ENCODE data around the gene EPHA5. TPM values are rescaled to one million over a fixed set of nuclear protein-coding genes. Genes with fewer than 3 reads are reported as not detected.

Gene EPHA5
- 0.12 and 0.28 TPM in 2 replicates for total RNA-seq (2022)
- Bru-seq, nascent RNA = percentile 9 among the genes with signal in this experiment
- percentile 9 among the genes with signal in this experiment for BruChase-seq, experiment 1, labeled RNA remaining after a 6-hour chase
- percentile 7 among the genes with signal in this experiment for BruChase-seq, experiment 2, labeled RNA remaining after a 2-hour chase
- long read RNA-seq, partial matches to known transcripts = 0 of 1 reads
- long read RNA-seq, other reads (novel, unspliced or antisense) = 1 of 1 reads

DNA sequence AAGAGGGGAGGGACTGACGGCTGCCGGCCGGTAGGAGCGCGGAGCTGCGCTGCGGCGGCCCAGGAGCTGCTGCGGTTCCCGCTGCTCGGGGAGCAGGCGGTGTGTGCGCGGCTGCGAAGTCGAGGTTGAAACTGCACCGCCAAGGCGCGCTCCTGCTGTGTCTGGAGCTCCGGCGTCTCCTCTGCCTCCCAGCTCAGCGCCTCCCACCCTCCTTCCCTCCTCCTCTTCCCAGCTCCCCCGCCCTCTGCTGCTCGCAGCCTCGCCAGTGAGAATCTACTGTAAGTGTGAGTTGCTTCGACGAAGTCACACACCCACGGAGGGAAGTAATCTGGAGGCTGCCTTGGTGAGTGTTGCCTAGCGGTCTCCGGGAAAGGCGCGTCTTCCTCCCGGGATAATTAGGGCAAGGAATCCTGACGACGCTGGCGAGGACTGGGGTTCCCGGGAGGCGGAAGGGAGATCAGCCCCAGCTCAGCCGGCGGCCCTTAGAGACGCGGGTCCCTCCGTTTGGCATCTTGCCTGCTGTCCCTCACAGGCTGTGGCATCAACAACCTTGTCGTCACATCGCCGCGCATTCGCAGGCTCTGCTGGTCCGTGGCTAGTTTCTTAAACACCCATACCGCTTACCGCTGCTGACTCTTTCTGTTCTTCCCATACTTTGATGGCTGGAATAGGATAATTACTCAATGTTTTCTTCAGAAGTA, at the start of gene EPHA5:
Gene EPHA5, minus strand, starts transcription at position 159 of the 701 bp plus-strand sequence. CDS start 747 bp downstream, outside the sequence.
- no peaks in the 10 kb centered on the region for H3K9me3 Mint-ChIP-seq (ENCODE audit: unreplicated experiment)
- CTCF ChIA-PET = interaction anchor here (0.6 to 1.1 kb wide), 2 partner anchors 36 to 1026 kb away, joined by 3 to 5 read pairs; no protein-coding TSS in a partner anchor
- TF ChIP-seq, protein P1, sequence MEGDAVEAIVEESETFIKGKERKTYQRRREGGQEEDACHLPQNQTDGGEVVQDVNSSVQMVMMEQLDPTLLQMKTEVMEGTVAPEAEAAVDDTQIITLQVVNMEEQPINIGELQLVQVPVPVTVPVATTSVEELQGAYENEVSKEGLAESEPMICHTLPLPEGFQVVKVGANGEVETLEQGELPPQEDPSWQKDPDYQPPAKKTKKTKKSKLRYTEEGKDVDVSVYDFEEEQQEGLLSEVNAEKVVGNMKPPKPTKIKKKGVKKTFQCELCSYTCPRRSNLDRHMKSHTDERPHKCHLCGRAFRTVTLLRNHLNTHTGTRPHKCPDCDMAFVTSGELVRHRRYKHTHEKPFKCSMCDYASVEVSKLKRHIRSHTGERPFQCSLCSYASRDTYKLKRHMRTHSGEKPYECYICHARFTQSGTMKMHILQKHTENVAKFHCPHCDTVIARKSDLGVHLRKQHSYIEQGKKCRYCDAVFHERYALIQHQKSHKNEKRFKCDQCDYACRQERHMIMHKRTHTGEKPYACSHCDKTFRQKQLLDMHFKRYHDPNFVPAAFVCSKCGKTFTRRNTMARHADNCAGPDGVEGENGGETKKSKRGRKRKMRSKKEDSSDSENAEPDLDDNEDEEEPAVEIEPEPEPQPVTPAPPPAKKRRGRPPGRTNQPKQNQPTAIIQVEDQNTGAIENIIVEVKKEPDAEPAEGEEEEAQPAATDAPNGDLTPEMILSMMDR (IDR thresholded peaks at IDR 0.05; ENCODE audit: unreplicated experiment) = no peak
- H3K27ac Mint-ChIP-seq (ENCODE audit: low read depth, unreplicated experiment) = no peak within 1 kb of the TSS
- peaks cover 13% of the 10 kb centered on the region for H3K4me1 Mint-ChIP-seq (ENCODE audit: insufficient read depth, unreplicated experiment)
- intact Hi-C loops (cut with micrococcal nuclease) = loop anchor here (10.0 kb wide), 1 partner anchor 246 kb away; no protein-coding TSS in a partner anchor
- no TSS peak for BruUV-seq (replicated peaks)
- no peaks in the 10 kb centered on the region for H3K27me3 Mint-ChIP-seq (ENCODE audit: insufficient read depth, unreplicated experiment)
- POLR2A ChIA-PET = interaction anchor here (1.0 to 1.2 kb wide), 2 partner anchors 9 to 21 kb away, joined by 3 to 6 read pairs; no protein-coding TSS in a partner anchor
- H3K36me3 Mint-ChIP-seq (ENCODE audit: insufficient read depth, unreplicated experiment) = no peaks in the 10 kb centered on the region
- peak; percentile 78 for DNase-seq (ENCODE audit: unreplicated experiment)
- H3K4me3 Mint-ChIP-seq (ENCODE audit: unreplicated experiment) = peak within 1 kb of the TSS; percentile 75

DNA sequence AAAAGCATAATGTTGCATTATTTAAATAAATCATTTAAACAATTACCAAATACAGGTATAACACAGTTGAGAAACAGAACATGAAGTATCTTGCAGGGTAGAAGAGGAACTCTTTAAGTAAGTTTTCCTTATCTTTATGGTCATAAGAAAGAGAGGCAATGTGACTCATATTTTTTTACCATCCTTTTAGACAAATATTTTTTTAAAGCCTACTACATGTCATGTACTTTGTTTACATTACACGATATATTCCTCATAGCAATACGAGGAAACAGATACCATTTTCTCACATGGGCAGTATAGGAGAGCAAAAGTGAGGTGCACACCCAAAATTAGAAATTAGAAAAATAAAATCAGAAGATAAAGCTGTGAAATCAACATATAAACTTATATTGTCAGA, 49.3 kb upstream of the EPHA5 start:
- POLR2A ChIA-PET = no interaction called here
- no TSS peak for BruUV-seq (replicated peaks)
- Mint-ChIP-seq H3K4me3 (ENCODE audit: unreplicated experiment) (no peak overlapping the region), H3K4me1 (ENCODE audit: insufficient read depth, unreplicated experiment) (no peaks in the 10 kb centered on the region), H3K9me3 (ENCODE audit: unreplicated experiment) (no peaks in the 10 kb centered on the region), H3K27ac (ENCODE audit: low read depth, unreplicated experiment) (no peak overlapping the region), H3K27me3 (ENCODE audit: insufficient read depth, unreplicated experiment) (no peaks in the 10 kb centered on the region), H3K36me3 (ENCODE audit: insufficient read depth, unreplicated experiment) (peaks cover 6% of the 10 kb centered on the region)
- no peak for DNase-seq (ENCODE audit: unreplicated experiment)
- TF ChIP-seq, protein P1 (IDR thresholded peaks at IDR 0.05; ENCODE audit: unreplicated experiment) = no peak
- intact Hi-C loops (cut with micrococcal nuclease) = no loop called here
- CTCF ChIA-PET = no interaction called here

DNA sequence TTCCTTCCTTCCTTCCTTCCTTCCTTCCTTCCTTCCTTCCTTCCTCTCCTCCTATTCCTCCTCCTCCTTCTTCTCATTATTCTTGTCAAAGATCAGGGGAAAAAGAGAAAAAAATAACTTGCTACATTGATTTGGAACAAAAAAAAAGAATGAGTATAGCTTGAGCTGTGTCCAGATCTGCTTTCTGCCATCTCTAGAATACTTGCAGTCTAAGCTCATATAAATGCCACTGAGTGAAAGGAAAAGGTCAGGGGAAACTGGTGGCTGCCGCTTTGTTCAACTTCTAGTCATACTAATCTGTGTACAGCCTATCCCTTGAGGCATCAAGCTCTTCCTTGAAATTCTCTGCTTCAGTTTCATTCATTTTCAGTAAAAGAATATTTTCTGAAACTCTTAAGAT, 28.3 kb upstream of the EPHA5 start:
- ChIA-PET CTCF (interaction anchor here (0.6 kb wide), 1 partner anchor 16 kb away, joined by 3 read pairs; no protein-coding TSS in a partner anchor), POLR2A (interaction anchor here (0.7 kb wide), 1 partner anchor 682 kb away, joined by 3 read pairs; no protein-coding TSS in a partner anchor)
- no TSS peak for BruUV-seq (replicated peaks)
- Mint-ChIP-seq H3K4me3 (ENCODE audit: unreplicated experiment) (no peak overlapping the region), H3K9me3 (ENCODE audit: unreplicated experiment) (no peaks in the 10 kb centered on the region), H3K27ac (ENCODE audit: low read depth, unreplicated experiment) (no peak overlapping the region), H3K4me1 (ENCODE audit: insufficient read depth, unreplicated experiment) (no peaks in the 10 kb centered on the region), H3K27me3 (ENCODE audit: insufficient read depth, unreplicated experiment) (no peaks in the 10 kb centered on the region), H3K36me3 (ENCODE audit: insufficient read depth, unreplicated experiment) (no peaks in the 10 kb centered on the region)
- DNase-seq (ENCODE audit: unreplicated experiment) = no peak
- intact Hi-C loops (cut with micrococcal nuclease) = no loop called here
- TF ChIP-seq, protein P1 (IDR thresholded peaks at IDR 0.05; ENCODE audit: unreplicated experiment) = no peak

DNA sequence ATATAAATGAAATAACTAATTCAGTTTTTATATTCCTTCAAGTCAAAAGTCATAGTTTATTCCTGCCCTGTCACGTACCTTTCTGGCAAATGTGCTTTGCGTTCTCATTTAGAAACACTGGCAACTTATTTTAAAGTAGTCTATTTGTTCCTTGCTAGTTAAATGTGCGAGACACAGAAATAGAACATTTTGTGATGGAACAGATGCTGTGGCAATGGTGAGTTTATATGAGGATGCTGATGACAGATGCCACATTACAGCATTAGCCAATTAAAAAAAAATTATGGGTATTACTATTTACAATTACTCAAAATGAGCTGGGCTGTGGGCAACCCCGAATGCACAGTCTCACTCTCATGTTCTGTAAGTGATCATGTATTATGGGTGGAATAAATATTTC, 26.1 kb upstream of the EPHA5 start:
- ChIA-PET POLR2A (interaction anchor here (0.7 kb wide), 1 partner anchor 1629 kb away, joined by 3 read pairs; no protein-coding TSS in a partner anchor), CTCF (interaction anchor here (0.9 kb wide), 1 partner anchor 17 kb away, joined by 3 read pairs; no protein-coding TSS in a partner anchor)
- no peaks in the 10 kb centered on the region for H3K36me3 Mint-ChIP-seq (ENCODE audit: insufficient read depth, unreplicated experiment)
- no peak overlapping the region for H3K4me3 Mint-ChIP-seq (ENCODE audit: unreplicated experiment)
- H3K27me3 Mint-ChIP-seq (ENCODE audit: insufficient read depth, unreplicated experiment) = no peaks in the 10 kb centered on the region
- H3K9me3 Mint-ChIP-seq (ENCODE audit: unreplicated experiment) = no peaks in the 10 kb centered on the region
- intact Hi-C loops (cut with micrococcal nuclease) = no loop called here
- no TSS peak for BruUV-seq (replicated peaks)
- DNase-seq (ENCODE audit: unreplicated experiment) = no peak
- no peaks in the 10 kb centered on the region for H3K4me1 Mint-ChIP-seq (ENCODE audit: insufficient read depth, unreplicated experiment)
- TF ChIP-seq, protein P1 (IDR thresholded peaks at IDR 0.05; ENCODE audit: unreplicated experiment) = no peak
- H3K27ac Mint-ChIP-seq (ENCODE audit: low read depth, unreplicated experiment) = no peak overlapping the region
